Esophagus muscularis mucosa (tissue), 3 donors: ENCODE results near the gene SLC8A1.

ENCODE experiments used
- CTCF ChIP-seq, 3 experiments: fragments of 200-600 bp in 2 of 3; fragments of 450-650 bp in 1 of 3; sonication (generic) in 2 of 3; IDR thresholded peaks; one replicate each; pipeline ENCODE4 v1.5.1; 2017 to 2019; ENCODE audit warnings: antibody characterized with exemption in 3 of 3, mild to moderate bottlenecking in 2 of 3, moderate library complexity in 1 of 3
- POLR2A ChIP-seq: fragments of 450-650 bp; IDR thresholded peaks from one replicate; pipeline ENCODE4 v1.6.1; 2017; ENCODE audit warnings: antibody characterized with exemption, moderate library complexity, mild to moderate bottlenecking, low read depth
- POLR2AphosphoS5 ChIP-seq, 2 donors: sonication (generic); formaldehyde crosslinking; IDR thresholded peaks; one replicate each; pipeline ENCODE4 v1.6.1; 2017; ENCODE audit warnings: antibody characterized with exemption in 2 of 2

GRCh38 chr2:40265602-40266001, 186.3 kb downstream of the SLC8A1 start:
- TF ChIP-seq CTCF (IDR thresholded peaks at IDR 0.05), result no peak
- TF ChIP-seq POLR2A, result no peak
- TF ChIP-seq POLR2AphosphoS5 (IDR thresholded peaks at IDR 0.05), result no peak
